GDM1 (cell line): Measurements from ENCODE around the gene EIF5B.
"Not testable (repeated sequence)": the region's sequence is repeated elsewhere in the genome, so short reads cannot be mapped to it uniquely, and the experiment has no call there.

Experiments
- DNase-seq: peaks from one replicate; lab custom pipeline; 2025; lab: John Stamatoyannopoulos, UW

The EIF5B gene, protein sequence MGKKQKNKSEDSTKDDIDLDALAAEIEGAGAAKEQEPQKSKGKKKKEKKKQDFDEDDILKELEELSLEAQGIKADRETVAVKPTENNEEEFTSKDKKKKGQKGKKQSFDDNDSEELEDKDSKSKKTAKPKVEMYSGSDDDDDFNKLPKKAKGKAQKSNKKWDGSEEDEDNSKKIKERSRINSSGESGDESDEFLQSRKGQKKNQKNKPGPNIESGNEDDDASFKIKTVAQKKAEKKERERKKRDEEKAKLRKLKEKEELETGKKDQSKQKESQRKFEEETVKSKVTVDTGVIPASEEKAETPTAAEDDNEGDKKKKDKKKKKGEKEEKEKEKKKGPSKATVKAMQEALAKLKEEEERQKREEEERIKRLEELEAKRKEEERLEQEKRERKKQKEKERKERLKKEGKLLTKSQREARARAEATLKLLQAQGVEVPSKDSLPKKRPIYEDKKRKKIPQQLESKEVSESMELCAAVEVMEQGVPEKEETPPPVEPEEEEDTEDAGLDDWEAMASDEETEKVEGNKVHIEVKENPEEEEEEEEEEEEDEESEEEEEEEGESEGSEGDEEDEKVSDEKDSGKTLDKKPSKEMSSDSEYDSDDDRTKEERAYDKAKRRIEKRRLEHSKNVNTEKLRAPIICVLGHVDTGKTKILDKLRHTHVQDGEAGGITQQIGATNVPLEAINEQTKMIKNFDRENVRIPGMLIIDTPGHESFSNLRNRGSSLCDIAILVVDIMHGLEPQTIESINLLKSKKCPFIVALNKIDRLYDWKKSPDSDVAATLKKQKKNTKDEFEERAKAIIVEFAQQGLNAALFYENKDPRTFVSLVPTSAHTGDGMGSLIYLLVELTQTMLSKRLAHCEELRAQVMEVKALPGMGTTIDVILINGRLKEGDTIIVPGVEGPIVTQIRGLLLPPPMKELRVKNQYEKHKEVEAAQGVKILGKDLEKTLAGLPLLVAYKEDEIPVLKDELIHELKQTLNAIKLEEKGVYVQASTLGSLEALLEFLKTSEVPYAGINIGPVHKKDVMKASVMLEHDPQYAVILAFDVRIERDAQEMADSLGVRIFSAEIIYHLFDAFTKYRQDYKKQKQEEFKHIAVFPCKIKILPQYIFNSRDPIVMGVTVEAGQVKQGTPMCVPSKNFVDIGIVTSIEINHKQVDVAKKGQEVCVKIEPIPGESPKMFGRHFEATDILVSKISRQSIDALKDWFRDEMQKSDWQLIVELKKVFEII

DNA sequence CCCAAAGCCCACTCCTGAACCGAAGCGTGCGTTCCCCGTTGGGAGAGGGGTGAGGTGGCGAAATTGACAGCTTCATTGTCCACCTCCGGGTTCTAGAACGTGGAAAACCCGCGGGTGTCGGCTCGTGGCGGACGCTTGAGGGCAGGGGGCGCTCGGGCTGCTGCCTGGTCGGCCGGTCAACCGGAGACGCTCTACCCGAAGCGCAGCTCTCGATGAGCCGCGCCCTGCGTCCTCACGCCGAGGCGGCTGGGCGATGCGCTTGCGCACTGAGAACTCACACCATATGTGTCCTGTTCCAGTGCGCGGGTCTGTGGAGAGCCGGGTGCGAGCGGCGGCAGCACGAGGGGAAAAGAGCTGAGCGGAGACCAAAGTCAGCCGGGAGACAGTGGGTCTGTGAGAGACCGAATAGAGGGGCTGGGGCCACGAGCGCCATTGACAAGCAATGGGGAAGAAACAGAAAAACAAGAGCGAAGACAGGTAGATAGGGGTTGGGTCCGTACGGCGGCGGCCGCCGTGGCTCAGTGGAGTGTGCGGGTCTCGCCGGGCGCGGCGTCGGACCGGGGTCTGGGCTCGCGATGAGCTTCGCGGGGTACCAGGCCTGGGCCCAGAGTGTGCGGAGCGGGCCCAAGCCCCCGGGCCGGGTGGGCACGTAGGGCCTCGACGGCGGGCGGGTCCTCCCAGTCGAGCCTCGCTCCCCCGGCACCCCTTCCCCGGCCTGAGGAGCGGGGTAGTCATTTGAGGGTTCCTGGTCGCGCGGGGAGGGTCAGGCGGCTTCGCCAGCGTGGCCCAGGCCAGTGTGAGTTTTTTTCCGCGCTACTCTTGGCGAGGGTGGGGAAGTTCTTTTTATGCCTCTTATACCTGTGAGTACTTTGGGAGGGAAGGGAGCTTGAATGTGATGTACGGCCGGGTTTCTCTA is at the start of gene EIF5B:
Gene EIF5B, plus strand, starts transcription at position 277 of the 916 bp plus-strand sequence. Its CDS starts 166 bp downstream, at position 443.
- peak; percentile 97 for DNase-seq

DNA sequence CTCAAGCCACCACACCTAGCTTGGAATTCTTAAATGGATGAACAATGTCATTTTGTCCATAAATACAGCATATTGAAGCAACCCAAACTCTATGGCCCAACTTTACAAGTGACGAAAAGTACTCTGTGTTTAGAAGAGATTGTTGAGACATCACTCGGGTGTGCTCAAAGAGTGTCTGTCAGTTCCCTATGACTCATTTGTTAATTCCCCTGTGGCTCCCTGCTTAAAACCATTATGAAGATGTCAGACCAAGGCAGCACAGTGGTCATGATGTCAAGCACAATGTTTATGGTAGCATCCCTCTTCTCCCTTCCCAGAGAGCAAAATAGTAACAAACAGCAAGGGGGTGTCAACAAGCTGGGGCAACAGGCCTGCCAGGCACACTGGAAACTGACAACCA is 39.2 kb upstream of the EIF5B start:
- no peak for DNase-seq

DNA sequence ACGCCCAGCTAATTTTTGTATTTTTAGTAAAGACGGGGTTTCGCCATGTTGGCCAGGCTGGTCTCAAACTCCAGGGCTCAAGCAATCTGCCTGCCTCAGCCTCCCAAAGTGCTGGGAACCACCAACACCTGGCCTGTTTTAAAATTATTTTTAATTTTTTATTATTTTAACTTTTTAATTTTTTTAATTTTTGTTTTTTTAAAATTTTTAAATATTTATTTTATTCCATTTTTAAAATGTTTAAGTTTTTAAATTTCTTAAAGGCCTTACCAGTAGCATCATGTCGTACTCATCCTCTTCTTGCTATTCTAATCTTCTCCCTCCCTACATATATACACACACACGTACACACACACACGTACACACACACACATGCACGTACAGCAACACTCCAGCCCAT is 37.6 kb upstream of the EIF5B start:
- no peak for DNase-seq

DNA sequence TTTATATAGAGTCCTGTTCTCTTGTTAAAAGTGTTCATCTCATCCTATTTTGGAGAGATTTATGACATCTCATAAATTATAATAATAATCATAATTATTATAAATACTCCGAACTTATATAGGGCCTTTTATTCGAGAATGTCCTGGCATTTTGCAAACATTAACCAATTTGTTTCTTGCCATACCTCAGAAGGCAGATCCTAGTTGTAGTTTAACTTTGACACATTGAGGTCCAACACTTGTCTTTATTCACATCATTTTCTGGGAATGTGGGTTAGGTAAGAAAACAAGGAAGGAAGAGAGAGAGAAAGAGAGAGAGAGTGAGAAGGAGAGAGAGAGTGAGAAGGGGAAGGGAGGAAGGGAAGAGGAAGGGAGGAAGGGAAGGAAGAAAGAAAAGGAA is 36.1 kb upstream of the EIF5B start, which contains the start of gene LYG1:
Gene LYG1, minus strand, starts transcription at position 101 of the 400 bp plus-strand sequence. CDS start 5,527 bp downstream, outside the sequence.
- not testable (repeated sequence) for DNase-seq

DNA sequence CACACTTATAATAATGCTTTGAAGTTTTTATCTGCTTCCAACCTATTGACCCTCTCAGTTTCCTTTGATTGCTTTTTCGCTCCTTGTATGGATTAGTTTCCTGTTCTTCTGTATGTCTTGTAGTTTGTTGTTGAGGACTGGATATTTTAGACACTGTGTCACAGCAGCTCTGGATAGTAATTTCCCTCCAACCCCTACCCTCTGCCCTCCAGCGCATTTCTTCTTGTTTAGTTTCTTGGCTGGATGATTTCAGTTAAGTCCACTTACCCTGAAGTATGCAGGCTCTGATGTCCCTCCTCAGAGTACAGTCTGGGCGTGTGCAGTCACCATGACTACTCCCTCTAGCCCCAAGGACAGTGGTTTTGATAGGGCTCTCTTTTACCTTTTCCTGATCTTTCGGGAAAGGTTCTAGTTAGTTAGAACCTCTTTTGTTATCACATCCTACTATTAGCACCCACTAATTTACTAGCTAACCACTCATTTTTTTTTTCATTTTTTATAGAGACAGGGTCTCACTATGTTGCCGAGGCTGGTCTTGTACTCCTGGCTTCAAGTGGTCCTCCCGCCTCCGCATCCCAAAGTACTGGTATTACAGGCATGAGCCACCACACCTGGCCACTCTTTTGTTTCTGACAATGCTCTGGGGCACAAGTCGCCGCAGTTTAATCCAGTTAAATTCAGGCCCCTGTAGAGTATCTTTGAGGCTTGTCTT is 19.9 kb upstream of the EIF5B start:
- no peak for DNase-seq

DNA sequence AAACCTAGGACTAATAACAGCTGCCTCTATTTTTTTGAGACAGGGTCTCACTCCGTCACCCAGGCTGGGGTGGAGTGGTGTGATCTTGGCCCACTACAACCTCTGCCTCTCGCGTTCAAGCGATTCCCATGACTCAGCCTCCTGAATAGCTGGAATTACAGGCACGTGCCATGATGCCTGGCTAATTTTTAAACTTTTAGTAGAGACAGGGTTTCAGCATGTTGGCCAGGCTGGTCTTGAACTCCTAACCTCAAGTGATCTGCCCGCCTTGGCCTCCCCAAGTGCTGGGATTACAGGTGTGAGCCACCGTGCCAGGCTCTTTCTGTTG is 19.4 kb upstream of the EIF5B start:
- DNase-seq = not testable (repeated sequence)

DNA sequence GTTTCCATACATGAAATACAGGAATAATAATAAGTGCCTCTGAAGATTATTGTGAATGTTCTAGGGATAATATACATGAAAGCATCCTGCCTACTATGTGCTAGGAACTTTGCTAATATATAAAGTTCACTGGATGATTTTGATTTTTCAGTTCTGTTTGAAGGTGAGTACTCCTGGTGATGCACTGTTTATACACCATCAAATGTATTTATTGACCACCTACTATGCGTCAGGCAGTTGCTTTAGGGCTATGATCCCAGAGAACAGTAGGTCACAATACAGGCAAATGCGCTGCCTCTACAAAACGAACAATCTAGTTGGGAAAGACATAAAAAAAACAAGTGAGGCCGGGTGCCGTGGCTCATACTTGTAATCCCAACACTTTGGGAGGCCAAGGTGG is 11.8 kb upstream of the EIF5B start:
- DNase-seq = no peak

DNA sequence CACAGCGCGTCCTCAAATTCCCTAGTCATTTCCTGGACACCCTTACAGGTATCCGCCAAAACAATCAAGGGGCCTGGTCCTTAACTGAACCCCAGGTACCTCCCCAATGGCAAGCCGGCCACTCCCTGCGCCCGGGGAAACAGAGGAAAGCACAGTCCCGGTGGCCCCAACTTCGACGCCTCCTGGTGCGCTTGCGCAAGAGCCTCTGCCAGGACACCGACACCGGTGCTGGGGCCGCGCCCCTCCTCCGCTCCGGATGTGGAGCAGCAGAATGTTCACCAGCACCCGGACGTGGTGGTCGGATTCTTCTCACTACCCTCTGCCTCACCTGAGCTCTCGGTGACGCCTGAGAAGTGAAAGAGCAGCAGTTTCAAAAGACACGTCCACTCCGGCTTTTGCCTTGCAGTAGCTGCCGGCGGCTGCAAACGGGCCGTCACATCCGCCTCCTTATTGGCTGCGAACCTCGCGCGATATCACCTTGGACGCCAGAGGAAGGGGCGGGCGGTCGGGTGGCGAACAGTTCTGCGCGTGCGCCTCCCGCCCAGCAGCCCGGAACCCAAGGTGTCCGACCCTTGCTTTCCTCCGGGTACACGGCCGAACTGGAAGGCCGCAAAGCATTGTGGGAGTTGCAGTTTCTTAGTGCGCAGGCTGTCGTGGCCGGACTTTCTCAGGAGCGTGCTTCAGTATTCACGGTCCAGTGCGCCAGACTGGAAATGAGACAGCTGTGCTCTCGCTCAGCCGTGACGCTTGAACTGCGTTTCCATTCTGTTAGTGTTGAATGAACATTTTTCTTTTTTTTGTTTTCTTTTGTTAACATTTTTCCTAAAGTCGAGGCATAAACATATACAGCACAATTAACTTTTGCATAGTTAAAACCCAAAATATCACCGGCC is 1.0 kb upstream of the EIF5B start, which contains the start of gene TXNDC9:
Gene TXNDC9, minus strand, starts transcription at position 423 of the 893 bp plus-strand sequence. CDS start 3,123 bp downstream, outside the sequence.
- DNase-seq = peak; percentile 99

DNA sequence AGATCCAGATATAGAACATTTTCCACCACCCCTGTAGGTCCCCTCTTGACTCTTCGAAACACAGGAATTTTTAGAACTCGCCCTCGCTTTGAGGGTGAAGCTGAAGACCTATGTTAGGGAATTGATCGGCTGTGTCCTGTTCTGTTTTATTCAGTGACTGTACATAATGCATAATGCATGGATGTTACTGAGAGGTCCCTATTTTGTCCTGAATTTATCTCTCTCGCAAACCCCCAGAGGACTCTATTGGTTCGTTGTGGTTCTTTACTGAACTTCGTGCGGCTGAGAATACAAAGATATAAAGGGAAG is 431 bp upstream of the EIF5B start:
- peak; percentile 29 for DNase-seq

DNA sequence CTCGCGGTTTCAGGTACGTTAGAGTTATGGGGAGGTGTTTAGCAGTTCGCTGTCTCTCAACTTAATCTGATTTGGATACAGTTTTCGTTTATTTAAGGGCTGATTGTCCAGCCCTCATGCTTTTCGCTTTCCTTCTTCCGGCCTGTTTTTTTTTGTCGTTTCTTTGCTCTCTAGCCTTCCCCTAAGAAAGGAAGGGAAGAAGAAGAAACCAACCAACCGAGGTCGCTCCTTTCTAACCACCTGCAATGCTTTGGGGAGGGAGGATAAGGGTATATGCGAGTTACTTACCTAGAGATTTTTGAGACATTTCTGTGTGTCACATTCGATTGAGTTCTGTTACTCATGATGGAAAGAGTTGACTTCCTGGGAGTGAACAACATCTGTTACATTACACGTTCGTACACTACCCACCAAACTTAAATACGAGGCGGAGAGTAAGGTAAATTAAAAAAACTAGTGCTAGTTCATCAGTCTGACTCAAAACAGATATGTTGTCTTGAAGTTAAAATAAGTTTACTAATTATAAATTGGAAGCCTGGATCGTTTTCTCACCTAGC is 918 bp downstream of the EIF5B start:
- DNase-seq = no peak

DNA sequence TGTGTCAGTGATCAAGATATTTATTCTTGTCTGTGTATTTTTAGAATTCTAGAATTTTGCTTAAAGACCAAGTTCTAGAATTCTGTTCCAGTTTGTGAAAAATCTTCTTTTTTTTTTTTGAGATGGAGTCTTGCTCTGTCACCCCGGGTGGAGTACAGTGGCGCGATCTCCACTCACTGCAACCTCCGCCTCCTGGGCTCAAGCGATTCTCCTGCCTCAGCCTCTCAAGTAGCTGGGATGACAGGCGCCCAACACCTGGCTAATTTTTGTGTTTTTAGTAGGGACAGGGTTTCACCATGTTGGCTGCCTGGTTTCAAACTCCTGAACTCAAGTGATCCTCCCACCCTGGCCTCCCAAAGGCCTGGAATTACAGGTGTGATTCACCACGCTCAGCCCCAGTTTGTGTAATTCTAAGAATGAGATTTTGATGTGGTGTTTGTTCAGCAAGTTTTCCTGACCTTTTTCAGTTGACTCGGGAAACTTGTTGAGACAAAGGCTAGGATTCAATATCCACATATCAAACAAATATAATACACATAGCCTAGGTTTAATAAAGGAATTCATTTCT is 3.6 kb downstream of the EIF5B start:
- DNase-seq = no peak

DNA sequence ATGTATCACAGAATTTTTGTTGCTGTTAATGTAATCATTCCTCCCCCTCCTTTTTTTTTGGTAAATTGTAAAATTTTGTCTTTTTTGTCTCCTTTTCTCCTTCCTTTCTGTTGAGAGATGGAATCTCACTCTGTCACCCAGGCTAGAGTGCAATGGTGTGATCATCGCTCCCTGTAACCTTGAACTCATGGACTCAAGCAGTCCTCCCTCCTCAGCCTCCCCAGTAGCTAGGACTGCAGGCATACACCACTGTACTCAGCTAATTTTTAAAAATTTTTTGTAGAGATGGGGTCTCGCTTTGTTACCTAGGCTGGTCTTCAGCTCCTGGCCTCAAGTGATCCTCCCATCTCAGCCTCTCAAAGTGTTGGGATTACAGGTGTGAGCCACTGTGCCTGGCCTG is 5.3 kb downstream of the EIF5B start:
- DNase-seq = no peak

DNA sequence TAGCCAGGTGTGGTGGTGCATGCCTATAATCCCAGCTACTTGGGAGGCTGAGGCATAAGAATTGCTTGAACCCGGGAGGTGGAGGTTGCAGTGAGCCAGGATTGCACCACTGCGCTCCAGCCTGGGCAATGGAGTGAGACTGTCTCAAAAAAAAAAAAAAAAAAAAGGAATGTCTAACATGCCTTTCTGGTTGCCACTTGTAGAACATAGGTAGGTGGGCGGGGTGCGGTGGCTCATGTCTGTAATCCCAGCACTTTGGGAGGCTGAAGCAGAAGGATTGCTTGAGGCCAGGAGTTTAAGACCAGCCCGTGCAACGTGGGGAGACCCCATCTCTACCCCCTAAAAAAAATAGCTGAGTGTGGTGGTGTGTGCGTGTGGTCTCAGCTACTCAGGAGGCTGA is 8.3 kb downstream of the EIF5B start:
- DNase-seq = not testable (repeated sequence)

DNA sequence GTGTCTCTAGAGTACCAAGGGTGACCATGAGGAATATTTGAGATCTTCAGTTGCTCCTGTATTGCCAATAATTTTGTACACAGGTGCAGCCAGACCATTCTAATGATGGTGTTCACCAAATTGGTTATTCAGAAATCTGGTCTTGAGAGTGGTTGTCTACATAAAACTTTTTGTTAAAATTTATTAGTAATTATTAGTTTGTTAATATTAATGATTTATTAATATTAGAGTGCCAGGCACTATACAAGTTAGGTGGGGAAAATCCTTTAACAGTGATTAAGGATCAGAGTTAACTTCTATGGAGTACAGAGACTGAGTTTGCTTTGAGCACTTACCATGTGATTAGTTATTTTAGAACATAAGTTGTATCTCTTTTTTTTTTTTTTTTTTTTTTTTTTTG is 9.0 kb downstream of the EIF5B start:
- DNase-seq = no peak

DNA sequence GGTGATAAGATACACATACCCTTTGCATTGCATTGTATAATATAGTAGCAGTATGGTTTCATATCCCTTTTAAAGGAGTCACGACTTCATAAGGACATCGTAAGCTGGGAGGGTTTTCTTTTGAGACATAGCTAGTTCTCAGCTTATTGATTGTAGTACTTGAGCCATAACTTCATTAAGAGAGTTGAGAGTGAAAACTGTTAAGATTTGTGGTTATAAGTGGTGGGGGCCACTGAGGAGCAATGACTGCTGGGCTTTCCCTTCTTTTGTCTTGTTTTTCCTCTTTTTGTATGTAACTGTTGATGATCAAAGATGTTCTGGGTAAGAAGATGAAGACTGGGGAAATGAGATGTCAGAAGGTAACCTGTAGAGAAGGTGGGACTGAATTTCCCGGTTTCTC is 11.0 kb downstream of the EIF5B start:
- DNase-seq = no peak

DNA sequence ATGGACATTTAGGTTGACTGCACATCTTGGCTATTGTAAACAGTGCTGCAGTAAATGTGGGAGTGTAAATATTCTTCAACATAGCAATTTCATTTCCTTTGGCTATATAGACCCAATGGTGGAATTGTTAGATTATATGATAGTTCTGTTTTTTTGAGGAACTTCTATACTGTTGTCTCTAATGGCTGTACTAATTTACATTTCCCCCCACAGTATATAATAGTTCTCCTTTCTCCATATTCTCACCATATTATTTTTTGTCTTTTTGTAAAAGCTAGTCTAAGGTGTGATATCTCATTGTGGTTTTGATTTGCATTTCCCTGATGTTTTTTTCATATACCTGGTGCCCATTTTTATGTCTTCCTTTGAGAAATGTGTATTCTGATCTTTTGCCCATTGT is 13.0 kb downstream of the EIF5B start:
- no peak for DNase-seq

DNA sequence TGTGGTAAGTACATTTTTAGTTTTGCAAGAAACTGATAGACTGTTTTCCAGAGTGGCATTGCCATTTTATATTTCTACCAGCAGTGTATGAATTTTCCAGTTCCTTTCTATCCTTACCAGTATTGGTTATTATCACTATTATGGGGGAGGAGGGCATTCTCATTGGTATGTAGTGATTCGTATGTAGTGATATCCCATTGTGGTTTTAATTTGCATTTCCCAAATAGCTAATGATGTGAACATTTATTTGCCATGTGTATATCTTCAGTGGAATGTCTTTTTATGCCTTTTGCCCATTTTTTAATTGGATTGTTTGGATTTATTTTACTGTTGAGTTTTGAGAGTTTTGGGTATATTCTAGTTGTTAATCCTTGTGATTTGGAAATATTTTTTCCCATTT is 16.9 kb downstream of the EIF5B start:
- no peak for DNase-seq

DNA sequence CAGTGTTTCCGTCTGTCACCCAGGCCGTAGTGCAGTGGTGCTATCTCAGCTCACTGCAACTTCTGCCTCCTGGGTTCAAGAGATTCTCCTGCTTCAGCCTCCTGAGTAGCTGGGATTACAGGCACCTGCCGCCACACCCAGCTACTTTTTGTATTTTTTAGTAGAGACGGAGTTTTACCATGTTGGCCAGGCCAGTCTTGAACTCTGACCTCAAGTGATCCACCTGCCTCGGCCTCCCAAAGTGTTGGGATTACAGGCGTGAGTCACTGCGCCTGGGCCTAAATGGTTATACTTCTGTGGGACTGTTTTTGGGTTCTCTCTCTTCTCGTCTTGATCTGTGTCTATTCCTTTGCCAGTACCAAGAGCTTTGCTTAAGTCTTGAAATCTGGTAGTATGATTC is 17.6 kb downstream of the EIF5B start:
- DNase-seq = not testable (repeated sequence)

DNA sequence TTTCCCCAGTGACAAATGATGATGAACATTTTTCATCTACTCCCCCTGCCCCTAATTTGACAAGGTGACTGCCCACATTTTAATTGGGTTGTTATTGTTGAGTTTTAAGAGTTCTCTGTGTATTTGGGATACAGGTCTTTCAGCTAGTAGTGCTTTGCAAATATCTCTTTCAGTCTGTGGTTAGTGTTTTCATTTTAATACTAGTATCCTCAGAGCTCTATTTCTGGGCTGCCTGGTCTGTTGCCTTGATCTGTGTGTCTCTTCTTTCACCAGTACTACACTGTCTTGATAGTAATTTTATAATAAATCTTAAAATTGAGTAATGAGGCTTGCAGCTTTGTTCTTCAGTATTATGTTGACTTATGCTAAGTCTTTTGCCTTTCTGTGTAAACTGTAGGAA is 19.7 kb downstream of the EIF5B start:
- no peak for DNase-seq
